Prostate gland (tissue), 2 donors: ENCODE results near the gene GTPBP1.

ENCODE experiments used
- CTCF ChIP-seq, 4 experiments: fragments of 200-600 bp in 2 of 4; fragments of 450-650 bp in 2 of 4; sonication (generic) in 2 of 4; IDR thresholded peaks; 1 replicate in 3 of 4; 2 replicates in 1 of 4; pipeline ENCODE4 v1.5.1; 2016 to 2019; ENCODE audit warnings: antibody characterized with exemption in 4 of 4, mild to moderate bottlenecking in 2 of 4, moderate library complexity in 2 of 4
- POLR2A ChIP-seq: fragments of 450-650 bp; IDR thresholded peaks from one replicate; pipeline ENCODE4 v1.6.1; 2016; ENCODE audit warnings: antibody characterized with exemption, mild to moderate bottlenecking

- TF ChIP-seq CTCF (IDR thresholded peaks at IDR 0.05) = no peak
- no peak for TF ChIP-seq POLR2A
Measured at GRCh38 chr22:38748487-38749136, 42.9 kb downstream of the GTPBP1 start.
